DMS153 treated with DMSO at 0.1 percent for 48 hours (cell line): ENCODE measurements around the gene IL1RAPL1.

ENCODE experiments used
- DNase-seq: peaks from one replicate; lab custom pipeline; 2025; ENCODE audit not compliant: unreplicated experiment; lab: John Stamatoyannopoulos, UW

Gene IL1RAPL1

DNA sequence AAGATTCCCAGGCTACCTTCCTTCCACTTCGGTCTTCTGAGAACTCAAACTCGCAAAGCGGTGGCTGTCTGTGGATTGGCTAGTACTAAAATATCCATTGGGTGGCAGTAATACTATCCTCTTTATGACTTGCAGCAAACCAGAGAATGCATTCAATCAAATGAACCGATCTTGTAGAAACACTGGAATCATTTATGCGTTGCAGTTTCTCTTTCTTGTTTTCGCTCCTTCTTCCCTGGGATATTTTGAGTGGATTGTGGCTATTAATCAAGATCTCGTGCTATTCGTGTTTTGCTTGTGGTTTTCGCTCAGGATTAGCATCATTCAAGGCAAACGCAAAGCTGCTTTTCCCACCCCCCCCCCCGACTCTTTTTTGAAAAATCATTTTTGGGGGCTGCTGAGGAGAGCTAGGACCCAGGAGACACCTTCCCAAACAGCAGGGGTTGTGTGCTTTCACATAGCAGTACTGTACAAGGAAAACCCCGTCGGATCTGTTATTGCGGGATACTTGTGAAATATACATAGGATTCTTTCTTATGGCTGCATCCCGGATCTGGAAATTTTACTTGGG lies at the start of gene IL1RAPL1:
Gene IL1RAPL1 (plus strand): TSS at position 466 of the 571 bp plus-strand sequence.
- peak; percentile 16 for DNase-seq

DNA sequence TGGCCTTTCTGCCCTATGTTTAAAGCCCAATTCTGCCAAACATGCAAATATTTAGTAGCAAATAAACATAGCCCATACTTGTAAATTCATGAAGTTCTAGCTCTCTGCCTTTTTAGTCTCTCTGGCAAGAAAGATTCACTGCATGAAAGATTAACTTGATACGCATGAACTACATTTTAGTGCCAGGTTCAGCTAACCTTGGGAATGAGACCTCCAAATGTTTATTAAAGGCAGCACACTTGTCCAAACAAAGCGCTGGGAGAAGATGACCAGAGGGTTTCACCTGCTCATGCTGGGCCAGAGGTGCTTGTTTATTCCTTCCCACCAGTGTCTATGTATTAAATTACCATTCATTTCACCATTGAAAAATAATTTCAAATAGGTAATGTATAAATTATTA lies 44.5 kb upstream of the IL1RAPL1 start:
- no peak for DNase-seq

DNA sequence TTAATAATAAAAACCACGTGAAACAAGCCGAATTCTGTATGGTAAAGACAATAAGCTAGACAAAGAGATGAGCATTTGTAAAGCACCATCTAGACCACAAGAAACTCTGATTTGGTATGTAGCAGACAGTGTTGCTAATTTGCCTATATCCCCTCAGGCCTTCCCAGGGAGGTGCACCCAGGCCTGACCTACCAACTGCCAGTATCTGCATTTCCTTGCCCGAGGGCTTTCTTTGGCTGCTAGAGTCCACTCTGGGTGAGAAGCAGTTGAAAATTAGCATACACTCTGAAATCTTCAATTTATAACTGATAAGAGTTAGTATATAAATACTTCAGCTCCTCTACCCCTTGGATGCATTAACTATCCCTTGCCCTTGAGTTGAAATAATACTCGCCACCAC lies 37.4 kb upstream of the IL1RAPL1 start:
- no peak for DNase-seq

DNA sequence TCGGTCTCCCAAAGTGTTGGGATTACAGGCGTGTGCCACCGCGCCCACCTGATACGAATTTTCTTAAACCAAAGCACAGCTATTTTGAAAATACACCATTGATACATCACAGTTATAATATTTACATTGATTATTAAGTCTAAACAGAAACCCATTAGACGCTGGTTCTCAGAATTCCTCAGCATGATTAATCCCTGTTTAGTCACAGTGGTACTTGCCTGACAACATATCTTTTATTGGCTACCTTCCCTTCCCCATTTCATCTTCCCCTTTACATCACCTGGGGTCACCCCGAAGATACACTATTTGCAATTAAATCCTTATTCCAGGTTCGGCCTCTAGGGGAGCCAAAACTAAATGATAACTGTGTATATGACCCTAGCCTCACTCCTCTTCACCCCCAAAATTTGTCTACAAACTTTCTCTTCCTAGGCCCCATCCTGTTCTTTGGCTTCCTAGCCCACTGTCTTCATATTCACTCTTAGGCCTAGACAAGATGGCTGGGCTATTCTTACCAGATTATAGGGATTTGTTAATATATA lies 36.8 kb upstream of the IL1RAPL1 start:
- DNase-seq, result no peak

DNA sequence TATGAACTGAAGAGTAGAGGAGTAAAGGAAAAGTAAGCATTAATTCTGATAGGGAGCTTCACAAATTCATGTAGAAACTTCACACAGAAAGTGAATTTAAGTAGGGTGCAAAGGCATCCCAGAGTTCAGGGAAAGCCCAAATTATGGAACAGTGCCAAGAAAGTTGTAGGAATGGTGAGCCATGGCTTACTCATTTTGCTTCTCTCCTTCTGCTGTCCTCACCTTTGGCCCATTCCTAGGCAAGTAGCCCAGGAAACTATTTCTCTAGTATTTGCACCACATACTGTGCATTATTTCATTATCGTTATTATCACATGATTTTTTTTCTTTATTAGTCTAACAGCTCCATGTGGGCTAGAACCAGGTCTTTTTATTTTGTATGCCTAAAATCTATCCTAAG lies 34.9 kb upstream of the IL1RAPL1 start:
- no peak for DNase-seq

DNA sequence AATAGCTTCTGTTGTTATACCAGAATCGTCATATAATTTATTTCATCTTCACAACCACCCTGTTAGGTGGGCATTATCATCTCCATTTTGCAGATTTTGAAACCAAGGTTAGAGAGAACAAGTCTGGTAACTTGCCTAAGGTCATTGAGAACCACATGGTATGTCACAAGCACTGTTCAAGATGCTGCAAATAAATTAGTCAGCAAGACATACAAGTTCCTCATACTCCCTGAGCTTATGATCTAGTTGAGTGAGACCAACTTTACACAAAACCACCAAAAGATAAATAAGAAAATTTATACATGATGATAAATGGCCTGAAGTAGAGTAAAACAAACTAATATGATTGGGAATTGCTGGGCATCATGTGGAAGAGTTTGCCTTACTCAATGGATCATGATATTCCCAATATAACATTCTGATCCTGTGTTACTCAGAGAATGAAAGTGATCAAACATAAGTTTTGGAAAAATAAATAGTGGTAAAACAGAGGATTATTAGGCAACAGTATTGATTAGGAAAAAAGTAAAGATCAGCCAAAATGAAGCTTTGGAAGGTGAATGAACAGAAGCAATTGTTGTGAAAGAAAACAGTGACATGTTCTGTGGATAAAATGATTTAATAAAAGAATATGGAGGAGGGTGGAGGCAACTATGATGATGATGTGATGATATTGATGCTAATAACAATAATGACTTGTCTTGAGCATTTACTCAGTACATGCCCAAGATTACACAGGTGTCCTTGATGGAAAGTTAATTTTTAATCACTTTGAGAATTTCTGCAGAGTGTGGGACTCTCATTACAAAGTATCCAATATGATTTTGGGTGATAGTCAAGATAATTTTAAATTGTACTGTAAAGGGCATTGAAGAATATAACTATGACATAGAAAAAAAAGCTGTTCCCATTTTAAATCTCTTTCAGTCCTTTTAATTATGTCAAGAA lies 34.1 kb upstream of the IL1RAPL1 start:
- DNase-seq, result no peak

DNA sequence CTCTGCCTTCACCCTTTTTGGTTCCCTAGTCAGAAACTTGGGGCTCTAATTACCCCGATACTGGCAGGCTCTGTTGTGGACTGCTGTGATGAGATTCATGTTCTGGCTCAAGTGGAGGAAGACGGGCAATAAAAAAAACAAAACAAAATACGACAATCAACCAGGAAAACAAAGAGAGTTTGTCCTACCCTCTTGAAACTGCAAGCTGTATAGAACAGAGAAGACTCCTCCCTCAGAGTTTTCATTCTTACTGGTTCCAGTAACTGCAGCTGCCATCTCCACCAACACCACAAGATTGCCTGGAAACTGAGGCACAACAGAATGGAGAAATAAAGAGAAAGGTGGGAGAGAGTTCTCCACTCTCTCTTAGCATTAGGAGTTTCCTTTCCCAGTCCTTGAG lies 11.1 kb upstream of the IL1RAPL1 start:
- DNase-seq, result no peak

DNA sequence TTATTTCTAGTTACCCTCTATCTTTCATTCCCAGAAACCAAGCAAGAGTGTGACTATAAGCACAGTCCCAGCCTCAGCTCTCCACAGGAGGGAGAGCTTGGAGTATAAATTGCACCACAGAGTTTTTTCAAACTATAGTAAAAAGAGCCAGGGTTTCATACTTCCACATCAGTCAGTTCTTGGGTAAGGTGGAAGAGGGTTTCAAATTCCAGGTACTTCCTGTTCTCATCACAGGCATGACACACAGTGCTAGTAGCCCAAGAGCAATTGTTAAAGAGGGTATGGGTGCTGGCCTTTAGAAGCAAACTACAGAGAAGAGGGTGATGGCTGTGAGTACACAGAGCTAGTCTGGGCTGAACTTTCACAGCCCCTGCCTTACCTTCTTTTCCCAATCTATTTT lies 5.7 kb upstream of the IL1RAPL1 start:
- DNase-seq, result no peak

DNA sequence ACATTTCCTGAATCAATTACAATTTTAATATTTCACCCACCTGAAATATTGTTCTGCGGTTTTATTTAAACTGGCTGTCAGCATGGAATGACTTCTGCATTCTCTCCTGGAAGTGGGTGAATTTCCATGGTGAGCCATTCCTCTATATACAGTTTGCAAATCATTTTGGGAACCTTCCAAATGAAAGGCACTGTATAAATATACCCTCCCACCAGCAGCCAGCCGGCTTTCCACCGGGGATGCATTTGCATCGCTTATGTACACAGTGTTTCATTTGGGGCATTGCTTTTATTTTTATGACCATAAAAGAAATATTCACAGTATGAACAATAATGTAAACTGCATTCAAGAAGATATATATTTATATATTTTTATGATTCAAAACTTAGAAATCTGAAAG lies 4.7 kb upstream of the IL1RAPL1 start:
- DNase-seq, result no peak

DNA sequence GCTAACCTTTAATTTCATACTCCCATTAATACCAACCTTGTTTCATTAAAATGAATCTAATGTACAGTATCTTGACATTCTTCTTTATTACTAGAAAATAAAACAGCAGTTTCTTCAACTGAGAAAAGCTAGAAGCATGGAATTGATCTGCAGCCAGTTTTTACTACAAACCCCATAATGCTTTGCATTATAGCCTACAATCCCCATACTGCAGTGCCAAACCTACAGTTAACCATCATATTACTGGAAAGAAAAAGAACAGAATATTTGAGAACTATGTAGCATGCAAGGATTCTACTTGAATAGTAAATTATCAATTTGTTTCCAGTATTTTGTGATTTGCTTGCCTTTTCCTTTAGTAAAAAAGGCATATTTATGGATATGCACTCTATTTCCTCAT lies 3.2 kb upstream of the IL1RAPL1 start:
- no peak for DNase-seq

DNA sequence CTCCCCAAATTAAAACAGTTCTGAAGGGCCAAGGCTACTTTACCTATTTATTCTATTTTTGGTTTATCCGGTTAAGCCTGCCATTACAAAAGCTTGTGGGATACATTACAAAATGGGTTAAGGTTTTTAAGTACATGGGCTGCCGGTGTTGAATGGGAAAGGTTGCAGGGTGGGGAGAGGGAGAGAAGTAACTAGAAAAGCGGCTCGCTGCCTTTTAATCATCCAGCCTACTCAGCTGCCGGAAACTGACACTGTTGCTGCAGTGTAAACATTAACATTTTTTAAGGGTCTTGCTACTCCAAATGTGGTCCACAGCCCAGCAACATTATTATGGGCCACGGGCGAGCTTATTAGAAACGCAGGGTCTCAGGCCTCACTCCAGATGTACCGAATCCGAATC lies 1.5 kb upstream of the IL1RAPL1 start:
- no peak for DNase-seq

DNA sequence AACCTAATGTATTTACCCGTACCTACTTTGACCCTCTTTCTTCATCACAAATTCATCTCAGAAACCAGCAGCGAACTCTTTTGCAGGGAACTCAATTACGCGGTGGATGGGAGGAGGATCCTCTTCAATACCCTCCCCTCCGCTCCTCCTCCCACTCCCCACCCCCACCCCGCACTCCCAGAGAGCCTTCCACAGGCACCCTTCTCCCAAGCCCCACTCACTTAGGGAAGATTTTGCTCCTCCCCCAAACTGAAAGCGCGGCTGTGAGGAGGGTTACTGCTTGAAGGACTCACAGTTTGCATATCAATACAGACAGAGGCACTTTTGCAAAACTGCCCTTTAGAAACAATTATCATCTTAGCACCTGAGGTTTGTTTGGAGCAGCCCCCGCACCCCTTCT lies 960 bp upstream of the IL1RAPL1 start:
- no peak for DNase-seq

DNA sequence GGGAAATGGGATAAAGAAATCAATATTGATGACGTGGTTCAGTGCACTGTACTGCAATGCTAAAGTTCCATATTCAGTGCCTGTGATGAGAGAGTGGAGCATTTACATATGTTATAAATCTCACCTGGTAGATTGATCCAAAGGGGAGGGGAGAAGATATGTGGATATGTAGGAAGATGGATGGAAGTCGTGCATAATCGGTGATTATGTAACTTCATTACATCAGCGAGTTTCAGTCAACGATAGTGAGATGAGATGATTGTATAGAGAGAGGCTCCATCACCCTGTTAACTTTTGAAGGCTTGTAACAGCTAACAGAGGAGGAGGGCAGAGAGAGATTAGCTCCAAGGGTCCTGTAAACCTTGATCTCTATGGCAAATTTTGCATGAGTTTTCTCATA lies 1.8 kb downstream of the IL1RAPL1 start:
- DNase-seq, result no peak

DNA sequence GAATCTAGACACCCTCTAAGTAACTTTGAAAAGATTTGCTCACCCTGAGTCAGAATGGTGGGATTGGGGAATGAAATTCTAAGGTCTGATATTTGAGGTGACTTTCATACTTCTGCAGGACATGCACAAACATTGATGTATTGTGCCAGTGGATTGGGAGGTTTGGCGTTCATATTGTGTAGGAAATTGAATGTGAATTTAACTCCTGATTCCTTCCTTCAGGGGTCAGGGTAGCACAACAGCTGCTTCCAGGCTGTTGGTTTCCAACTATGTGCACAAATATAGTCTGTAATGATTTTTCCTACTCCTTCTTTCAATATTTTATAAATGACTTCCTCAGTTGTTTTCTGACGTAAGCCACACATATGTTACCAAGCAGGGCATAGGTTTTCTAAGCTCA lies 3.1 kb downstream of the IL1RAPL1 start:
- no peak for DNase-seq

DNA sequence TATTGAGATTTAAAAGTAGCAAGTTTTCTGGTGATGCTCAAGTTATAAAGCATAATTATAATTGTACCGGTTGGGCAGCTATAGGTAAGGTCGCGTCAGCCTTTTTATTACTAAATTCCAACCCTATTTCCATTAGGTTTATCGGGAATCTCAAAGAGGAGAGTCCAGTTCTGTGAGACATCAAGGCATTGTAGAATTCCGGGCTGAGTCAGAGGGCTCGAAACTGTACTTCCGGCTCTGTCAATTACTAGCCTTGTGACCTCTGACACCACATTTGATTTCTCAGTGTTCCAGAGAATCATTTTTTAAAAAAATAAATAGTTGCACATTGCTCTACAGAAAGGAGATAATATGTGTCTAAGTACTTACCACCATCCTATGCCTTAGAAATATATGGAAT lies 4.3 kb downstream of the IL1RAPL1 start:
- DNase-seq, result no peak

DNA sequence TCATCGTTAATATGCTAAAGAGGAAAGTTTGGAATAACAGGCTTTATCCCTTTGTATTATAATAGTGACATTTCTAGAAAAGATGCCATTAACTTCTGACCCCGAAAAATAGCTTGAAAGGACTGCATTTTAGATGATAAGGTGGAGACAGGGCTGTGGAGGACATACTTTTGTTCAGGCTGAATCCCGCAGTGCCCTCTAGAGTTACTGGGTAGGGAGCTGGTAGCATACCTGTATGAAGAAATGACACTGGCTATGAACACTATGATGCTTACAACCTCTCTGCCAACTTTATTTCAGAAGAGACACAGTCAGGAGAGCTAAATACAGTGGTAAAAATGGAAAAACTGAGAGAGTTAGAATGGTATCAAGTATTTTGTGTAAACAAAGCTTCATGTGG lies 8.1 kb downstream of the IL1RAPL1 start:
- no peak for DNase-seq

DNA sequence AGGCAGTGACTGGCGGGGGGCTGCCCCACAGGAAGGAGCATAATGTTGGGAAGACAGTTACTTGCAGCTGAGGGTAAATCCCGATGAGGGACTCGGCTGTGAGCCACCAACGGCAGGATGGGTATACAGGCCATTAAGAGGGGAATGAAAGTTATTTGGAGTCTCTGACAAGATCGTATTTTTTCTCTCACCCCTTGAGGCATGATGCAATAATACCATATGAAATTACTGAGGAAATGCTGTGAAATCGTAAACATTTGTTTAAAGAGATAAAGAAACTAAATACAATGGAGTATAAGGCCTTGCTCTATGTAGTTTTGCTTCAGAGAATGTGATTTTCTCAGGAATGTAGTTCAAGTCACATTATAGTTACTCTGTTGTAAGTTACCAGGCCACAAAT lies 12.7 kb downstream of the IL1RAPL1 start:
- DNase-seq, result no peak

DNA sequence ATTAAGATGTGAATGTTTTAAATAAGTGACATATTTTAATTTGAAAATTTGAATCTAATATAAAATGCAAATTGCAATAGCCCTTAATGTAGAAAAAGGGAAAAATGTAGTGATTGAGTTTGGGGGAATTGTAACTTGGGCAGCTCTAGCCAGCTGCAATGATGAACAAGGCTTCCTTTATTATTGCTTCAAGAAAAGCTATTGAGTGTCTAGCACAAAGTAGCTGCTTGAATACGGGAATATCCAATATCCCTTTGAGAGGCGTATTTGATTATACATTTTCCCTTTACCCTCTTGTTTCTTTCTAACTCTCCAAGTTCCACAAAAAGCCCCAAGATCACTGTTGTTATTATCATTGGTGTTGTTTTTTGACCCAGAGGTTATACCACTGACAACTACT lies 21.8 kb downstream of the IL1RAPL1 start:
- no peak for DNase-seq

DNA sequence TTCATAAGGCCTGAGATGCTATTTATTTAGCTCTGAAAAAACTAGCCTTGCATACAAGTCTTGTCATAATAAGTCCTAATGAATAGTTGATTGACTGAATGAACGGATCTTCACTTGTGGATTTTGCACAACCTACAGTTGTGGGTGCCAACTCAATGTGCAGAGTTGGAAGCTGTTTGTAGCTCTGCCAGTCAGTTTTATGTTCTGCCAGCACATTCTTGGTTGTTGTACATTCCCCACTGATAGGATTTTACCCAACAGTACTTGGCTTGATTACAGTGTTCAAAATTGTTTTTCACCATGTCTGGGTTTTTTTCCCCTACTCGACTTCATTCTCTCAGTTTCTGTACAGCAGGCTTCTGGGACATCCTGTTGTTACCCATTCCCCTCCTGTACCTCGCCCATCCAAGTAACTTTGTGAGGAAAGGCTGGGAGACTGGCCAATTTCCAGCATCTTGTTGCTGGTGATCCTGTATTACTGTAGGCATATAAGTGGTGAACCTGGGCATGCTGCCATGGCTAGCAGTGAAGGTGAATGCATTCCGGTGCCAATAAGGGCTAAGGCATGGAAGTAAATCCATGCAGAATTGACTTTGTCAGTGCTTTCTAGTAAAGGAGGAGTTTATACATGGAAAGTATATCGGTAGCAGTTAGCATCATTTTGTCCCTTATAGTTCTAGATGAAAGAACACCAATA lies 22.8 kb downstream of the IL1RAPL1 start:
- no peak for DNase-seq

DNA sequence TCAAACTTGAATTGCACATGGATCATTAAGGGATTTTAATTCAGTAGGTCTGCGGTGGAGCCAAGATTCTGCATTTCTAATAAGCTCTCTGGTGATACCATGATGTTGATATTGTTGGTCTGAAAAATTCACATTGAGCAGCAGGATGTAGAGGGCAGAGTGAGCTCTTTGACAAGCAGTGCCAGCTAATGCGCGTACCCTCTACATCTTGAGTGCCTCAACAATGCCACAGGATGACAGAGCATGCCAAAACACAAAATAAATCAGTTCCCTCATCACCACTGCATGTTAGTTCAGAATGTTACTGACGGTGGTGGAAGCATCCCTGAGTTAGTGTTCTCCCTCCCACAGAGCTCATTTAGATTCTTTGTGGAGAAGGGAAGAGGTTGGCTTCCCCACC lies 23.5 kb downstream of the IL1RAPL1 start:
- no peak for DNase-seq

DNA sequence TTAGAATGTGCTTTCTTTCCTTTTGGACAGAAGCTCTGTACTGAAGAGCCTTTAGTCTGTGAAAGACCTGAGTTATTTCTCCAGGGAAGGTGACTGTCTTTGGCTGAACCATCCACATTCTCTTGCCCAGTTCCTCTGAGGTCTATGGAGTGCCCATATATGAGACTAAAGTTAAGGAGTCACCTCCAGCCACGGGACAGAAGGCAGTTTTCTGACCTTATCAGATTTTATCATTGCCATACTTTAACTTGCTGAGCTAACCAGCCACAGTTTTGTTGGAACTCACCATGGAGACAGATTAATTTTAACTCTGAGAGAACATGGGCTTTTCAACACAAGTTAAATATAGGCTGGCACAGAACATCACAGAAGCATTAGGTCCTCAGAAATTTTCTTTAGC lies 26.3 kb downstream of the IL1RAPL1 start:
- no peak for DNase-seq

DNA sequence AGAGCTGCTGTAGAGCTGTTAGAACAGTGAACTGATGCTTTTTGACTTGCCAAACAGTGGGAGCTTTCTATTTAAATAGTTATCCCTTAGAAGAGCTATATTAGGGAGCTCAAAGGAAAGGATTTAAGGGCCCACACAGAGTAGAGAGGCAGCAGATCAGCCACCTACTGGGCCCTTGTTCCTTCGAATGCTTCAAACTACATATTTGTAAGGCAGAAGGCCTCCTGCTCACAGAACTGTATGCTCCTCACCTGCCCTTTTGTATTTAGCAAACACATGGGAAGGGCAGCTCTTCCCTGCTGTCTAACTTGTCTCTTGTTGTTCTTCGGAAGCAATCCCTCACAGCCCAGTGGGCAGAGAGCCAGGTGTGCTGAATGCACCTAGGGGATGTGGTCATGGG lies 38.0 kb downstream of the IL1RAPL1 start:
- no peak for DNase-seq
